Esophagus (tissue), 2 donors: ENCODE data around the gene CGN. TPM values are rescaled to one million over a fixed set of nuclear protein-coding genes. Genes with fewer than 3 reads are reported as not detected.

Experiments
- H3K27ac ChIP-seq, 2 donors: one replicate each; pipeline ENCODE4 v1.5.1; 2013; ENCODE audit warnings: low read depth in 2 of 2, mild to moderate bottlenecking in 2 of 2, inconsistent platforms in 1 of 2, low read length in 1 of 2, moderate library complexity in 1 of 2
- H3K27me3 ChIP-seq, 2 donors: one replicate each; pipeline ENCODE4 v1.6.1; 2013; ENCODE audit warnings: low read length in 2 of 2, control low read depth in 1 of 2, mild to moderate bottlenecking in 1 of 2; ENCODE audit not compliant: insufficient read depth in 2 of 2, control insufficient read depth in 1 of 2
- H3K36me3 ChIP-seq, 2 donors: one replicate each; pipeline ENCODE4 v1.6.1; 2013; ENCODE audit warnings: low read length in 1 of 2; ENCODE audit not compliant: control insufficient read depth in 2 of 2, insufficient read depth in 2 of 2
- H3K4me1 ChIP-seq, 2 donors: one replicate each; pipeline ENCODE4 v1.6.1; 2013; ENCODE audit warnings: low read length in 1 of 2; ENCODE audit not compliant: control insufficient read depth in 2 of 2, insufficient read depth in 2 of 2
- H3K4me3 ChIP-seq, 2 donors: one replicate each; pipeline ENCODE4 v1.5.1; 2013; ENCODE audit warnings: low read length in 2 of 2, mild to moderate bottlenecking in 2 of 2, low read depth in 1 of 2, moderate library complexity in 1 of 2
- H3K9me3 ChIP-seq, 2 donors: one replicate each; pipeline ENCODE4 v1.6.1; 2013; ENCODE audit warnings: mild to moderate bottlenecking in 2 of 2, low read depth in 1 of 2, low read length in 1 of 2, moderate library complexity in 1 of 2; ENCODE audit not compliant: control insufficient read depth in 2 of 2, insufficient read depth in 1 of 2
- WGBS, 2 donors: extraction: QIAGEN DNeasy Blood & Tissue Kit; methylation state at CpG; one replicate each; pipeline ENCODE4 v1.1.7; 2013; 5-methylcytosine and 5-hydroxymethylcytosine counted together
- polyA plus RNA-seq, 2 donors: library from polyadenylated mRNA; stranded (reverse); fragments of 200-250 nt; gene quantifications; one replicate each; pipeline ENCODE4 v1.2.3, GENCODE V29; 2013
- donor health status: healthy with polysubstance abuse.
- donor health status: Bipolar disorder and iron deficiency.

CGN gene
- 10 to 100 TPM; 10.5 to 13.7 TPM for polyA plus RNA-seq

GRCh38 chr1:151510957-151511635 is at the start of gene CGN:
Gene CGN (plus strand): TSS chr1:151511387. CDS start chr1:151518520, 7,133 bp downstream.
- H3K4me3 ChIP-seq, result peak within 1 kb of the TSS; percentile 65 to 67
- 0 to 1% methylated on average over 58 to 68 of the region's 68 CpGs for WGBS, 2 donors
- H3K27ac ChIP-seq, result peak within 1 kb of the TSS; percentile 54 to 88

GRCh38 chr1:151461694-151462093 is 49.5 kb upstream of the CGN start:
- 75 to 81% methylated on average over 5 of the region's 5 CpGs for WGBS, 2 donors
- Histone ChIP-seq H3K36me3 (no peaks in the 10 kb centered on the region), H3K27ac (no peak overlapping the region), H3K4me1 (peaks cover 0 to 2% of the 10 kb centered on the region in 2 donors), H3K27me3 (no peaks in the 10 kb centered on the region), H3K4me3 (no peak overlapping the region), H3K9me3 (no peaks in the 10 kb centered on the region)

More at GRCh38 chr1:151510957-151511635, at the start of gene CGN:
- Histone ChIP-seq H3K27me3 (no peaks in the 10 kb centered on the region), H3K9me3 (no peaks in the 10 kb centered on the region), H3K36me3 (no peaks in the 10 kb centered on the region), H3K4me1 (peaks cover 9 to 14% of the 10 kb centered on the region in 2 donors)

- H3K4me1 ChIP-seq, result no peaks in the 10 kb centered on the region
- H3K27me3 ChIP-seq, result no peaks in the 10 kb centered on the region
- no peaks in the 10 kb centered on the region for H3K36me3 ChIP-seq
- H3K4me3 ChIP-seq, result no peak overlapping the region
- WGBS, 2 donors, result 50 to 55% methylated on average over 1 of the region's 1 CpG
- H3K9me3 ChIP-seq, result no peaks in the 10 kb centered on the region
- H3K27ac ChIP-seq, result no peak overlapping the region
Measured at GRCh38 chr1:151465026-151465425, 46.2 kb upstream of the CGN start.

- H3K36me3 ChIP-seq, result no peaks in the 10 kb centered on the region
- no peaks in the 10 kb centered on the region for H3K27me3 ChIP-seq
- H3K4me3 ChIP-seq, result peak overlapping the region; percentile 52 to 58
- WGBS, 2 donors, result 6 to 7% methylated on average over 36 of the region's 36 CpGs
- peak overlapping the region; percentile 42 to 50 for H3K27ac ChIP-seq
- H3K4me1 ChIP-seq, result no peaks in the 10 kb centered on the region
- H3K9me3 ChIP-seq, result no peaks in the 10 kb centered on the region
Measured at GRCh38 chr1:151472856-151473731, 38.1 kb upstream of the CGN start.

- no peak overlapping the region for H3K4me3 ChIP-seq
- WGBS, 2 donors, result 84 to 89% methylated on average over 3 of the region's 3 CpGs
- no peak overlapping the region for H3K27ac ChIP-seq
- no peaks in the 10 kb centered on the region for H3K9me3 ChIP-seq
- no peaks in the 10 kb centered on the region for H3K27me3 ChIP-seq
- H3K4me1 ChIP-seq, result no peaks in the 10 kb centered on the region
- H3K36me3 ChIP-seq, result no peaks in the 10 kb centered on the region
Measured at GRCh38 chr1:151474745-151475144, 36.4 kb upstream of the CGN start.

- Histone ChIP-seq H3K4me1 (no peaks in the 10 kb centered on the region), H3K36me3 (no peaks in the 10 kb centered on the region), H3K9me3 (no peaks in the 10 kb centered on the region), H3K4me3 (no peak overlapping the region), H3K27ac (no peak overlapping the region), H3K27me3 (no peaks in the 10 kb centered on the region)
- 75 to 80% methylated on average over 1 of the region's 1 CpG for WGBS, 2 donors
Measured at GRCh38 chr1:151475175-151475574, 36.0 kb upstream of the CGN start.

GRCh38 chr1:151476083-151476482 is 35.1 kb upstream of the CGN start:
- no peaks in the 10 kb centered on the region for H3K36me3 ChIP-seq
- WGBS, 2 donors, result 77 to 84% methylated on average over 6 of the region's 6 CpGs

GRCh38 chr1:151477066-151477465 is 34.1 kb upstream of the CGN start:
- WGBS, 2 donors, result 77 to 82% methylated on average over 3 of the region's 3 CpGs

More at GRCh38 chr1:151476083-151476482, 35.1 kb upstream of the CGN start:
- no peaks in the 10 kb centered on the region for H3K27me3 ChIP-seq
- H3K4me3 ChIP-seq, result no peak overlapping the region
- H3K4me1 ChIP-seq, result no peaks in the 10 kb centered on the region
- H3K27ac ChIP-seq, result no peak overlapping the region
- H3K9me3 ChIP-seq, result no peaks in the 10 kb centered on the region

GRCh38 chr1:151478140-151478812 is 32.9 kb upstream of the CGN start:
- H3K27me3 ChIP-seq, result no peaks in the 10 kb centered on the region
- H3K4me3 ChIP-seq, result no peak overlapping the region
- no peaks in the 10 kb centered on the region for H3K9me3 ChIP-seq
- WGBS, 2 donors, result 84 to 90% methylated on average over 1 of the region's 1 CpG
- no peaks in the 10 kb centered on the region for H3K4me1 ChIP-seq
- H3K27ac ChIP-seq, result no peak overlapping the region
- no peaks in the 10 kb centered on the region for H3K36me3 ChIP-seq

More at GRCh38 chr1:151477066-151477465, 34.1 kb upstream of the CGN start:
- no peaks in the 10 kb centered on the region for H3K4me1 ChIP-seq
- H3K4me3 ChIP-seq, result no peak overlapping the region
- H3K27me3 ChIP-seq, result no peaks in the 10 kb centered on the region
- no peaks in the 10 kb centered on the region for H3K36me3 ChIP-seq
- H3K27ac ChIP-seq, result no peak overlapping the region
- H3K9me3 ChIP-seq, result no peaks in the 10 kb centered on the region
